T-helper 1 cell treated with Interleukin-12 subunit alpha and Interleukin-12 subunit beta and Interleukin-4 antibody, amounts not matched to agents 30 μg/mL and 1 μg/mL, for 36 hours (primary cell): ENCODE results near the gene PSMB10.

Source experiments
- H3K27ac Mint-ChIP-seq: one replicate; pipeline ENCODE4 v1.8.0; 2021; ENCODE audit warnings: mild to moderate bottlenecking, mixed read lengths
- H3K27me3 Mint-ChIP-seq: one replicate; pipeline ENCODE4 v1.8.0; 2021; ENCODE audit warnings: low read depth, mixed read lengths
- H3K36me3 Mint-ChIP-seq: one replicate; pipeline ENCODE4 v1.8.0; 2021; ENCODE audit warnings: low read depth, mixed read lengths
- H3K4me1 Mint-ChIP-seq: one replicate; pipeline ENCODE4 v1.8.0; 2021; ENCODE audit warnings: low read depth, mixed read lengths
- H3K4me3 Mint-ChIP-seq: one replicate; pipeline ENCODE4 v1.8.0; 2021; ENCODE audit warnings: mild to moderate bottlenecking, moderate library complexity, mixed read lengths
- H3K9me3 Mint-ChIP-seq: one replicate; pipeline ENCODE4 v1.8.0; 2021; ENCODE audit warnings: mixed read lengths

PSMB10 gene

GRCh38 chr16:67885545-67885944 is 51.1 kb downstream of the PSMB10 start:
- Mint-ChIP-seq H3K4me3 (no peak overlapping the region), H3K27ac (no peak overlapping the region), H3K36me3 (peaks cover 21% of the 10 kb centered on the region), H3K9me3 (no peaks in the 10 kb centered on the region), H3K4me1 (no peaks in the 10 kb centered on the region), H3K27me3 (no peaks in the 10 kb centered on the region)

DNA sequence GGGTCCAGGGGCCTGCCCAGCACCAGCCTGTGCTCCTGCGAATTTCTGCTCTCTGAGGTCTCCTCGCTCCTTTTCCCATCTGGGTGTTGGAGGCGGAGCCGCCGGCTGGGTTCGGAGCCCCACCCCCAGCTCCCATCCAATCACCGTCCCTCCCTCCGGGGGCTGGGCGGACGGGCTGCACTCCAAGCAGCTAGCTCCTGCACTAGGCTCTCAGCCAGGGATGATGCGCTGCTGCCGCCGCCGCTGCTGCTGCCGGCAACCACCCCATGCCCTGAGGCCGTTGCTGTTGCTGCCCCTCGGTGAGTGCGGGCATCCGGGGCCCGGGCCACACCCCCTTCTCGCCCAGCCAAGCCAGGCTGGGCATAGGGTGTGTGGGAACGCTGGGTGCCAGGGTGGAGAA is 52.0 kb downstream of the PSMB10 start, which contains the start of gene NRN1L:
Gene NRN1L, plus strand, starts transcription at position 202 of the 400 bp plus-strand sequence. Its CDS starts 19 bp downstream, at position 221.
- no peak within 1 kb of the TSS for H3K27ac Mint-ChIP-seq
- H3K4me3 Mint-ChIP-seq = no peak within 1 kb of the TSS
- no peaks in the 10 kb centered on the region for H3K4me1 Mint-ChIP-seq
- no peaks in the 10 kb centered on the region for H3K9me3 Mint-ChIP-seq
- H3K27me3 Mint-ChIP-seq = no peaks in the 10 kb centered on the region
- peaks cover 25% of the 10 kb centered on the region for H3K36me3 Mint-ChIP-seq
